K562 (cell line): Measurements from ENCODE around the gene WASF2. TPM values are rescaled to one million over a fixed set of nuclear protein-coding genes. Genes with fewer than 3 reads are reported as not detected.

ENCODE experiments used
- CREM ChIP-seq: IDR thresholded peaks from 2 replicates; pipeline ENCODE4 v1.6.1; 2014; ENCODE audit warnings: antibody characterized with exemption, low read depth
- CTCFL ChIP-seq: IDR thresholded peaks from 2 replicates; pipeline ENCODE4 v1.6.1; 2011; ENCODE audit warnings: borderline replicate concordance, low read depth, mild to moderate bottlenecking, moderate library complexity, low read length; ENCODE audit not compliant: insufficient read depth, poor library complexity, severe bottlenecking
- DPF2 ChIP-seq: fragments of 450-650 bp; IDR thresholded peaks from 2 replicates; pipeline ENCODE4 v1.6.1; 2016
- MAX ChIP-seq: sonication (generic); formaldehyde crosslinking; IDR thresholded peaks from 2 replicates; pipeline ENCODE4 v1.9.0; 2022; ENCODE audit warnings: mild to moderate bottlenecking, missing genetic modification reagents
- NFE2L1 ChIP-seq: fragments of 450-650 bp; IDR thresholded peaks from 2 replicates; pipeline ENCODE4 v1.6.1; 2016; ENCODE audit warnings: missing genetic modification characterization, low read depth, mild to moderate bottlenecking, missing compliant biosample characterization, moderate library complexity, borderline replicate concordance
- ZBTB33 ChIP-seq: sonication (generic); formaldehyde crosslinking; IDR thresholded peaks from 2 replicates; pipeline ENCODE4 v1.8.1; 2023; ENCODE audit warnings: mild to moderate bottlenecking, missing genetic modification reagents
- ZBTB40 ChIP-seq, 2 experiments: fragments of 450-650 bp in 1 of 2; sonication (generic) in 1 of 2; formaldehyde crosslinking in 1 of 2; IDR thresholded peaks; 2 replicates each; pipeline versions ENCODE4 v1.7.1 to v1.9.0; 2016 to 2022; ENCODE audit warnings: inconsistent platforms in 1 of 2, mild to moderate bottlenecking in 1 of 2, missing genetic modification reagents in 1 of 2
- ZNF395 ChIP-seq: fragments of 200-800 bp; sonication (Bioruptor generic); IDR thresholded peaks from 2 replicates; pipeline ENCODE4 v1.6.1; 2017; ENCODE audit warnings: missing genetic modification characterization, missing compliant biosample characterization
- polyA plus RNA-seq, 8 experiments: library from polyadenylated mRNA; depleted of rRNA in 4 of 8; stranded (reverse) in 5 of 8; unstranded in 3 of 8; fragments of >200 nt; fragmentation: Nextera tagmentation in 2 of 8; fragmentation: Illumina TruSeq in 1 of 8; extraction: Ambion mirVana in 2 of 8; extraction: Trizol in 1 of 8; gene quantifications; 2 replicates each; pipeline versions ENCODE4 v1.2.1 to v1.2.3, GENCODE V29; 2011 to 2014; ENCODE audit warnings: inconsistent platforms in 1 of 8, missing spikeins in 1 of 8
- total RNA-seq, 7 experiments: library from RNA; depleted of rRNA in 6 of 7; stranded (reverse); fragments of >200 nt in 6 of 7; fragmentation: Illumina TruSeq in 2 of 7; extraction: Trizol in 2 of 7; gene quantifications; 2 replicates each; pipeline versions ENCODE4 v1.2.1 to v1.2.3, GENCODE V29; 2011 to 2021; ENCODE audit warnings: low replicate concordance in 1 of 7

Gene WASF2
- total and polyA plus RNA-seq, 9 of the 15 experiments (the other 6 are each of a cell fraction or from before 2014, with no cell fraction given) = 8.2 to 163 (median 31.2) TPM

GRCh38 chr1:27391511-27392095 lies 98.4 kb downstream of the WASF2 start (continued):
- TF ChIP-seq ZBTB40 (IDR thresholded peaks at IDR 0.05) = 0 out of 2 replicates have a peak, but pooled peaks have one; percentile 61
- no peak for TF ChIP-seq ZBTB40 (CRISPR knock-in tag; IDR thresholded peaks at IDR 0.05)
- peak; percentile 46; the same call in 1 of the 2 replicates for TF ChIP-seq DPF2
- TF ChIP-seq NFE2L1 (tag) = no peak
- TF ChIP-seq CTCFL = no peak
- TF ChIP-seq ZBTB33 = 0 out of 2 replicates have a peak, but pooled peaks have one; percentile 4
- TF ChIP-seq MAX (CRISPR knock-in tag) = peak; percentile 66
- TF ChIP-seq ZNF395 (CRISPR knock-in tag) = 0 out of 2 replicates have a peak, but pooled peaks have one; percentile 59
- peak; percentile 85 for TF ChIP-seq CREM
